ENCODE results near the gene SLC27A3. TPM values are rescaled to one million over a fixed set of nuclear protein-coding genes. Genes with fewer than 3 reads are reported as not detected.

Gene SLC27A3
- polyA plus RNA-seq, 2 of the 4 experiments (the other 2 are of a cell fraction): 1.3 to 2.1 TPM

- peak in 1 of 2 experiments; percentile 59; a peak in 2 of 6 replicates for ATAC-seq
- no peak for DNase-seq (ENCODE audit: low read depth in 1 of 2, low spot score in 1 of 2)
- H3K4me1 ChIP-seq: no peaks in the 10 kb centered on the region
- POLR2A ChIA-PET: no interaction called here
- H3K4me3 ChIP-seq: no peak overlapping the region
- no peaks in the 10 kb centered on the region for H3K9me3 ChIP-seq
- FAIRE-seq: no peak
- no peak overlapping the region for H3K4me2 ChIP-seq
- WGBS (ENCODE audit: missing lambda C conversion rate): 86% methylated on average over 6 of the region's 6 CpGs
- CTCF ChIA-PET: interaction anchor here (0.6 to 1.6 kb wide), 7 partner anchors 11 to 146 kb away, joined by 3 to 5 read pairs (median 3); no protein-coding TSS in a partner anchor
- H3K27ac ChIP-seq: no peak overlapping the region
- TF ChIP-seq JUNB (IDR thresholded peaks at IDR 0.05) (no peak), HMGXB4 (CRISPR knock-in tag; IDR thresholded peaks at IDR 0.05; ENCODE audit: borderline replicate concordance) (no peak), POLR2A (IDR thresholded peaks at IDR 0.05; ENCODE audit: low read length) (no peak), RFX5 (IDR thresholded peaks at IDR 0.05) (no peak), ZSCAN20 (CRISPR knock-in tag; IDR thresholded peaks at IDR 0.05) (no peak), HEYL (CRISPR knock-in tag; IDR thresholded peaks at IDR 0.05) (no peak), HOXB13 (CRISPR knock-in tag; IDR thresholded peaks at IDR 0.05; ENCODE audit: low read depth) (no peak), CBX2 (IDR thresholded peaks at IDR 0.05; ENCODE audit: borderline replicate concordance, low read depth) (no peak), PHF8 (IDR thresholded peaks at IDR 0.05; ENCODE audit: borderline replicate concordance, low read depth) (no peak), E2F6 (IDR thresholded peaks at IDR 0.05; ENCODE audit: borderline replicate concordance, low read depth) (no peak), MAFK (IDR thresholded peaks at IDR 0.05; ENCODE audit: partially characterized antibody) (no peak), BCL3 (IDR thresholded peaks at IDR 0.05) (no peak), RARB (CRISPR knock-in tag; IDR thresholded peaks at IDR 0.05) (no peak), POLR2AphosphoS2 (conservative IDR thresholded peaks at IDR 0.05; ENCODE audit: low read length) (no peak), FOSL2 (IDR thresholded peaks at IDR 0.05) (no peak), FOSL2 (CRISPR knock-in tag; IDR thresholded peaks at IDR 0.05) (no peak), SMC3 (IDR thresholded peaks at IDR 0.05) (no peak), RNF2 (IDR thresholded peaks at IDR 0.05; ENCODE audit: borderline replicate concordance, low read depth) (no peak), NPAS2 (CRISPR knock-in tag; IDR thresholded peaks at IDR 0.05; ENCODE audit: borderline replicate concordance) (no peak), TFCP2L1 (CRISPR knock-in tag; IDR thresholded peaks at IDR 0.05) (no peak), HES2 (IDR thresholded peaks at IDR 0.05) (no peak)
These were observed 52.2 kb downstream of the SLC27A3 start for GRCh38 chr1:153827168-153827964.

Small RNA genes lying within 50 kb of the gene (small RNA-seq; reads per million reads assigned to genes)
- 0 reads per million in 6 experiments for gene RF00019

Other genes with a start within 250 kb of the SLC27A3 start
- gene S100A6, start 239.4 kb upstream of the SLC27A3 start, polyA plus RNA-seq (2011; rRNA removed): 898 and 1,226 TPM in 2 replicates
- 2,810 to 4,567 TPM (median 3,552 TPM) in 3 replicates for gene S100A6, start 239.4 kb upstream of the SLC27A3 start, polyA plus RNA-seq (2017; fragmentation: RNase III; extraction: RNeasy Plus Mini Kit Qiagen cat#74134 plus additional on column Dnase treatment)
- gene S100A5, start 234.5 kb upstream of the SLC27A3 start, polyA plus RNA-seq (2011; rRNA removed): 0.48 and 0.68 TPM in 2 replicates
- gene S100A5, start 234.5 kb upstream of the SLC27A3 start, polyA plus RNA-seq (2017; fragmentation: RNase III; extraction: RNeasy Plus Mini Kit Qiagen cat#74134 plus additional on column Dnase treatment): 0.17 to 0.57 TPM (median 0.45 TPM) in 3 replicates
- gene S100A4, start 229.6 kb upstream of the SLC27A3 start, polyA plus RNA-seq (2011; rRNA removed): 590 and 814 TPM in 2 replicates
- gene S100A4, start 229.6 kb upstream of the SLC27A3 start, polyA plus RNA-seq (2017; fragmentation: RNase III; extraction: RNeasy Plus Mini Kit Qiagen cat#74134 plus additional on column Dnase treatment): 2,180 to 3,189 TPM (median 2,584 TPM) in 3 replicates
- gene S100A3, start 226.1 kb upstream of the SLC27A3 start, polyA plus RNA-seq (2011; rRNA removed): 25.0 and 25.4 TPM in 2 replicates
- 71.1 to 88.9 TPM (median 74.0 TPM) in 3 replicates for gene S100A3, start 226.1 kb upstream of the SLC27A3 start, polyA plus RNA-seq (2017; fragmentation: RNase III; extraction: RNeasy Plus Mini Kit Qiagen cat#74134 plus additional on column Dnase treatment)
- 5.1 and 6.0 TPM in 2 replicates for gene S100A2, start 209.6 kb upstream of the SLC27A3 start, polyA plus RNA-seq (2011; rRNA removed)
- gene S100A2, start 209.6 kb upstream of the SLC27A3 start, polyA plus RNA-seq (2017; fragmentation: RNase III; extraction: RNeasy Plus Mini Kit Qiagen cat#74134 plus additional on column Dnase treatment): 13.4 to 19.5 TPM (median 15.9 TPM) in 3 replicates
- 270 and 294 TPM in 2 replicates for gene S100A16, start 162.3 kb upstream of the SLC27A3 start, polyA plus RNA-seq (2011; rRNA removed)
- 259 to 298 TPM (median 290 TPM) in 3 replicates for gene S100A16, start 162.3 kb upstream of the SLC27A3 start, polyA plus RNA-seq (2017; fragmentation: RNase III; extraction: RNeasy Plus Mini Kit Qiagen cat#74134 plus additional on column Dnase treatment)
- gene S100A14, start 159.1 kb upstream of the SLC27A3 start, polyA plus RNA-seq (2011; rRNA removed): 0.21 and 0.65 TPM in 2 replicates
- 0.16 to 0.21 TPM (median 0.21 TPM) in 3 replicates for gene S100A14, start 159.1 kb upstream of the SLC27A3 start, polyA plus RNA-seq (2017; fragmentation: RNase III; extraction: RNeasy Plus Mini Kit Qiagen cat#74134 plus additional on column Dnase treatment)
- gene S100A13, start 147.9 kb upstream of the SLC27A3 start, polyA plus RNA-seq (2011; rRNA removed): 98.9 and 113 TPM in 2 replicates
- gene S100A13, start 147.9 kb upstream of the SLC27A3 start, polyA plus RNA-seq (2017; fragmentation: RNase III; extraction: RNeasy Plus Mini Kit Qiagen cat#74134 plus additional on column Dnase treatment): 107 to 146 TPM (median 129 TPM) in 3 replicates
- gene S100A1, start 147.0 kb upstream of the SLC27A3 start, polyA plus RNA-seq (2011; rRNA removed): 0.52 and 0.59 TPM in 2 replicates
- gene S100A1, start 147.0 kb upstream of the SLC27A3 start, polyA plus RNA-seq (2017; fragmentation: RNase III; extraction: RNeasy Plus Mini Kit Qiagen cat#74134 plus additional on column Dnase treatment): 0.67 to 0.97 TPM (median 0.88 TPM) in 3 replicates
- 81.6 and 98.1 TPM in 2 replicates for gene CHTOP, start 141.3 kb upstream of the SLC27A3 start, polyA plus RNA-seq (2011; rRNA removed)
- 76.1 to 87.8 TPM (median 79.2 TPM) in 3 replicates for gene CHTOP, start 141.3 kb upstream of the SLC27A3 start, polyA plus RNA-seq (2017; fragmentation: RNase III; extraction: RNeasy Plus Mini Kit Qiagen cat#74134 plus additional on column Dnase treatment)
- gene SNAPIN, start 116.7 kb upstream of the SLC27A3 start, polyA plus RNA-seq (2011; rRNA removed): 70.1 and 71.4 TPM in 2 replicates
- 46.6 to 52.6 TPM (median 50.5 TPM) in 3 replicates for gene SNAPIN, start 116.7 kb upstream of the SLC27A3 start, polyA plus RNA-seq (2017; fragmentation: RNase III; extraction: RNeasy Plus Mini Kit Qiagen cat#74134 plus additional on column Dnase treatment)
- 285 and 339 TPM in 2 replicates for gene ILF2, start 104.4 kb upstream of the SLC27A3 start, polyA plus RNA-seq (2011; rRNA removed)
- gene ILF2, start 104.4 kb upstream of the SLC27A3 start, polyA plus RNA-seq (2017; fragmentation: RNase III; extraction: RNeasy Plus Mini Kit Qiagen cat#74134 plus additional on column Dnase treatment): 245 to 257 TPM (median 249 TPM) in 3 replicates
- gene NPR1, start 96.7 kb upstream of the SLC27A3 start, polyA plus RNA-seq (2011; rRNA removed): 0.34 and 0.39 TPM in 2 replicates
- 0.96 to 1.9 TPM (median 1.7 TPM) in 3 replicates for gene NPR1, start 96.7 kb upstream of the SLC27A3 start, polyA plus RNA-seq (2017; fragmentation: RNase III; extraction: RNeasy Plus Mini Kit Qiagen cat#74134 plus additional on column Dnase treatment)
- gene INTS3, start 47.4 kb upstream of the SLC27A3 start, polyA plus RNA-seq (2011; rRNA removed): 34.1 and 44.0 TPM in 2 replicates
- gene INTS3, start 47.4 kb upstream of the SLC27A3 start, polyA plus RNA-seq (2017; fragmentation: RNase III; extraction: RNeasy Plus Mini Kit Qiagen cat#74134 plus additional on column Dnase treatment): 21.5 to 25.1 TPM (median 23.5 TPM) in 3 replicates
- gene GATAD2B, start 147.6 kb downstream of the SLC27A3 start, polyA plus RNA-seq (2011; rRNA removed): 4.9 and 11.5 TPM in 2 replicates
- gene GATAD2B, start 147.6 kb downstream of the SLC27A3 start, polyA plus RNA-seq (2017; fragmentation: RNase III; extraction: RNeasy Plus Mini Kit Qiagen cat#74134 plus additional on column Dnase treatment): 7.2 to 8.9 TPM (median 8.2 TPM) in 3 replicates
- gene DENND4B, start 171.3 kb downstream of the SLC27A3 start, polyA plus RNA-seq (2011; rRNA removed): 18.7 and 24.1 TPM in 2 replicates
- 37.0 to 44.0 TPM (median 43.3 TPM) in 3 replicates for gene DENND4B, start 171.3 kb downstream of the SLC27A3 start, polyA plus RNA-seq (2017; fragmentation: RNase III; extraction: RNeasy Plus Mini Kit Qiagen cat#74134 plus additional on column Dnase treatment)
- gene CRTC2, start 183.2 kb downstream of the SLC27A3 start, polyA plus RNA-seq (2011; rRNA removed): 19.7 and 23.9 TPM in 2 replicates
- gene CRTC2, start 183.2 kb downstream of the SLC27A3 start, polyA plus RNA-seq (2017; fragmentation: RNase III; extraction: RNeasy Plus Mini Kit Qiagen cat#74134 plus additional on column Dnase treatment): 19.1 to 22.3 TPM (median 21.6 TPM) in 3 replicates
- 80.6 and 90.8 TPM in 2 replicates for gene SLC39A1, start 188.1 kb downstream of the SLC27A3 start, polyA plus RNA-seq (2011; rRNA removed)
- gene SLC39A1, start 188.1 kb downstream of the SLC27A3 start, polyA plus RNA-seq (2017; fragmentation: RNase III; extraction: RNeasy Plus Mini Kit Qiagen cat#74134 plus additional on column Dnase treatment): 95.6 to 108 TPM (median 104 TPM) in 3 replicates
- 14.3 and 18.0 TPM in 2 replicates for gene CREB3L4, start 192.5 kb downstream of the SLC27A3 start, polyA plus RNA-seq (2011; rRNA removed)
- 6.5 to 11.7 TPM (median 10.1 TPM) in 3 replicates for gene CREB3L4, start 192.5 kb downstream of the SLC27A3 start, polyA plus RNA-seq (2017; fragmentation: RNase III; extraction: RNeasy Plus Mini Kit Qiagen cat#74134 plus additional on column Dnase treatment)
- 162 and 178 TPM in 2 replicates for gene JTB, start 202.3 kb downstream of the SLC27A3 start, polyA plus RNA-seq (2011; rRNA removed)
- gene JTB, start 202.3 kb downstream of the SLC27A3 start, polyA plus RNA-seq (2017; fragmentation: RNase III; extraction: RNeasy Plus Mini Kit Qiagen cat#74134 plus additional on column Dnase treatment): 103 to 106 TPM (median 103 TPM) in 3 replicates
- gene RAB13, start 210.9 kb downstream of the SLC27A3 start, polyA plus RNA-seq (2011; rRNA removed): 74.7 and 90.9 TPM in 2 replicates
- gene RAB13, start 210.9 kb downstream of the SLC27A3 start, polyA plus RNA-seq (2017; fragmentation: RNase III; extraction: RNeasy Plus Mini Kit Qiagen cat#74134 plus additional on column Dnase treatment): 150 to 162 TPM (median 160 TPM) in 3 replicates
- gene RPS27, start 215.4 kb downstream of the SLC27A3 start, polyA plus RNA-seq (2011; rRNA removed): 4,831 and 9,152 TPM in 2 replicates
- gene RPS27, start 215.4 kb downstream of the SLC27A3 start, polyA plus RNA-seq (2017; fragmentation: RNase III; extraction: RNeasy Plus Mini Kit Qiagen cat#74134 plus additional on column Dnase treatment): 5,586 to 6,202 TPM (median 5,748 TPM) in 3 replicates